HEK293T (cell line): ENCODE measurements around the gene PEX14.

Experiments used
- CTCF ChIA-PET: fragments of 350-600 bp; formaldehyde crosslinking; extraction: SDS; loops from one replicate; lab custom pipeline; 2021; ENCODE audit warnings: antibody characterized with exemption, inconsistent platforms; lab: Yijun Ruan, JAX
- POLR2A ChIA-PET: fragments of 350-600 bp; formaldehyde crosslinking; extraction: SDS; loops from one replicate; lab custom pipeline; 2020; ENCODE audit warnings: antibody characterized with exemption, inconsistent platforms; lab: Yijun Ruan, JAX
- DNase-seq: peaks from one replicate; pipeline ENCODE4 v3.0.0; 2012; ENCODE audit warnings: mixed read lengths; ENCODE audit errors: extremely low spot score
- ARNT ChIP-seq: fragments of 450-650 bp; IDR thresholded peaks from 2 replicates; pipeline ENCODE4 v1.6.1; 2017; ENCODE audit warnings: mild to moderate bottlenecking
- BHLHE40 ChIP-seq: fragments of 450-650 bp; IDR thresholded peaks from 2 replicates; pipeline ENCODE4 v1.6.1; 2016; ENCODE audit warnings: mild to moderate bottlenecking, moderate library complexity, borderline replicate concordance
- CTBP1 ChIP-seq: fragments of 450-650 bp; IDR thresholded peaks from 2 replicates; pipeline ENCODE4 v1.6.1; 2016; ENCODE audit warnings: borderline replicate concordance
- ELF4 ChIP-seq: fragments of 450-650 bp; IDR thresholded peaks from 2 replicates; pipeline ENCODE4 v1.6.1; 2017; ENCODE audit warnings: antibody characterized with exemption
- FOXA1 ChIP-seq: fragments of 450-650 bp; IDR thresholded peaks from 2 replicates; pipeline ENCODE4 v1.6.1; 2016; ENCODE audit warnings: mild to moderate bottlenecking
- FOXK2 ChIP-seq: fragments of 450-650 bp; IDR thresholded peaks from 2 replicates; pipeline ENCODE4 v1.6.1; 2016; ENCODE audit warnings: mild to moderate bottlenecking
- FOXM1 ChIP-seq: fragments of 450-650 bp; IDR thresholded peaks from 2 replicates; pipeline ENCODE4 v1.6.1; 2017; ENCODE audit warnings: mild to moderate bottlenecking, borderline replicate concordance
- HDGF ChIP-seq: fragments of 450-650 bp; IDR thresholded peaks from 2 replicates; pipeline ENCODE4 v1.6.1; 2017; ENCODE audit warnings: antibody characterized with exemption, borderline replicate concordance
- L3MBTL2 ChIP-seq: fragments of 450-650 bp; conservative IDR thresholded peaks from 2 replicates; pipeline ENCODE4 v1.6.1; 2016; ENCODE audit warnings: mild to moderate bottlenecking
- LEF1 ChIP-seq: fragments of 450-650 bp; IDR thresholded peaks from 2 replicates; pipeline ENCODE4 v1.6.1; 2017; ENCODE audit warnings: mild to moderate bottlenecking, borderline replicate concordance
- NFRKB ChIP-seq: fragments of 450-650 bp; IDR thresholded peaks from 2 replicates; pipeline ENCODE4 v1.6.1; 2016; ENCODE audit warnings: mild to moderate bottlenecking, moderate library complexity
- PKNOX1 ChIP-seq: fragments of 450-650 bp; IDR thresholded peaks from 2 replicates; pipeline ENCODE4 v1.6.1; 2016
- SP1 ChIP-seq: fragments of 450-650 bp; IDR thresholded peaks from 2 replicates; pipeline ENCODE4 v1.6.1; 2017
- SUZ12 ChIP-seq: fragments of 450-650 bp; IDR thresholded peaks from 2 replicates; pipeline ENCODE4 v1.6.1; 2016; ENCODE audit warnings: mild to moderate bottlenecking
- TARDBP ChIP-seq: fragments of 450-650 bp; IDR thresholded peaks from 2 replicates; pipeline ENCODE4 v1.6.1; 2016
- ZNF384 ChIP-seq: fragments of 450-650 bp; IDR thresholded peaks from 2 replicates; pipeline ENCODE4 v1.6.1; 2016

The PEX14 gene

GRCh38 chr1:10669570-10669969 is 194.8 kb downstream of the PEX14 start:
- no peak for DNase-seq
- POLR2A ChIA-PET: no interaction called here
- CTCF ChIA-PET: no interaction called here
- TF ChIP-seq SUZ12 (no peak), HDGF (no peak), FOXA1 (no peak), TARDBP (no peak), ARNT (no peak), L3MBTL2 (no peak), FOXK2 (no peak), NFRKB (no peak), SP1 (no peak), LEF1 (no peak), ELF4 (no peak)

GRCh38 chr1:10670190-10670589 is 195.4 kb downstream of the PEX14 start:
- POLR2A ChIA-PET: no interaction called here

GRCh38 chr1:10671090-10671489 is 196.3 kb downstream of the PEX14 start:
- DNase-seq: peak; percentile 26
- ChIA-PET POLR2A (no interaction called here), CTCF (no interaction called here)
- no peak for TF ChIP-seq SUZ12
- no peak for TF ChIP-seq LEF1
- no peak for TF ChIP-seq ELF4
- peak; percentile 82 for TF ChIP-seq PKNOX1
- no peak for TF ChIP-seq ARNT
- TF ChIP-seq SP1: no peak
- no peak for TF ChIP-seq ZNF384
- peak; percentile 47 for TF ChIP-seq L3MBTL2
- no peak for TF ChIP-seq FOXM1
- TF ChIP-seq BHLHE40: no peak
- no peak for TF ChIP-seq TARDBP
- TF ChIP-seq FOXK2: no peak
- TF ChIP-seq FOXA1: no peak
- TF ChIP-seq CTBP1: no peak

More at GRCh38 chr1:10670190-10670589, 195.4 kb downstream of the PEX14 start:
- DNase-seq: no peak
- CTCF ChIA-PET: no interaction called here
- TF ChIP-seq ZNF384 (no peak), HDGF (no peak), SUZ12 (no peak), NFRKB (no peak), FOXM1 (no peak), SP1 (no peak)

GRCh38 chr1:10671622-10672342 is 197.0 kb downstream of the PEX14 start:
- CTCF ChIA-PET: no interaction called here
- POLR2A ChIA-PET: no interaction called here
- peak; percentile 36 for DNase-seq
- TF ChIP-seq NFRKB (no peak), ZNF384 (no peak), HDGF (no peak), FOXM1 (no peak), ELF4 (no peak), ARNT (no peak), LEF1 (no peak), CTBP1 (no peak), SP1 (no peak), BHLHE40 (no peak), SUZ12 (no peak), FOXK2 (no peak), PKNOX1 (no peak)

GRCh38 chr1:10672343-10673050 is 197.7 kb downstream of the PEX14 start:
- ChIA-PET CTCF (no interaction called here), POLR2A (no interaction called here)
- no peak for DNase-seq
- TF ChIP-seq PKNOX1 (no peak), ARNT (no peak), ELF4 (no peak), SUZ12 (no peak), ZNF384 (no peak), SP1 (no peak), FOXM1 (no peak), BHLHE40 (no peak), NFRKB (no peak), CTBP1 (no peak; the same call in 1 of the 2 replicates), FOXA1 (no peak), TARDBP (no peak), HDGF (no peak), L3MBTL2 (no peak), LEF1 (no peak), FOXK2 (no peak)

GRCh38 chr1:10673109-10673711 is 198.5 kb downstream of the PEX14 start:
- TF ChIP-seq HDGF (no peak), SP1 (no peak), NFRKB (no peak), BHLHE40 (no peak)
- ChIA-PET CTCF (no interaction called here), POLR2A (no interaction called here)
- DNase-seq: no peak
